Activated CD4-positive, alpha-beta T cell treated with anti-CD3 and anti-CD28 coated beads for 4 hours (primary cell): ENCODE measurements around the gene PEAK3.

Experiments used
- DNase-seq, 2 donors: peaks; one replicate each; pipeline ENCODE4 v3.0.0-alpha.2; 2020

Gene PEAK3

DNA sequence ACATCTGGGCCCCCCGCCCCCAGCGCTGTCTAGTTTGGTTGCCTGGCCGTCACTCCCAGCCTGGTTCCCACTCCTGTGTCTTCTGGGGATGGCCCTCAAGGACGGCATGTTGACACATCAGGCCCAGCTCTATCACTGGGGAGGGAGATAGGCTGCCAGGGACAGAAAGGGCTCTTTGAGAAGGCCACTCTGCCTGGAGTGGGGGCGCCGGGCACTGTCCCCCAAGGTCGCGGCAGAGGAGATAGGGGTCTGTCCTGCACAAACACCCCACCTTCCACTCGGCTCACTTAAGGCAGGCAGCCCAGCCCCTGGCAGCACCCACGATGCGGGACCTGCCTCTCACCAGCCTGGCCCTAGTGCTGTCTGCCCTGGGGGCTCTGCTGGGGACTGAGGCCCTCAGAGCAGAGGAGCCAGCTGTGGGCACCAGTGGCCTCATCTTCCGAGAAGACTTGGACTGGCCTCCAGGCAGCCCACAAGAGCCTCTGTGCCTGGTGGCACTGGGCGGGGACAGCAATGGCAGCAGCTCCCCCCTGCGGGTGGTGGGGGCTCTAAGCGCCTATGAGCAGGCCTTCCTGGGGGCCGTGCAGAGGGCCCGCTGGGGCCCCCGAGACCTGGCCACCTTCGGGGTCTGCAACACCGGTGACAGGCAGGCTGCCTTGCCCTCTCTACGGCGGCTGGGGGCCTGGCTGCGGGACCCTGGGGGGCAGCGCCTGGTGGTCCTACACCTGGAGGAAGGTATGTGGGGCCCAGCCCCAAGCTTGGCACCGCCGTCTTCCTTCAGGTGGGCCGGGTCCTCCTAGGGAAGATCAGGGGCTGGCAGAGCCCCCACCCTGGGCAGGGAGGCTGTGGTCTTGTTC is 32.7 kb downstream of the PEAK3 start, which contains the start of gene AMH:
Gene AMH (plus strand): TSS at position 314 of the 857 bp plus-strand sequence. CDS start 10 bp downstream, at position 324.
- DNase-seq, result no peak

DNA sequence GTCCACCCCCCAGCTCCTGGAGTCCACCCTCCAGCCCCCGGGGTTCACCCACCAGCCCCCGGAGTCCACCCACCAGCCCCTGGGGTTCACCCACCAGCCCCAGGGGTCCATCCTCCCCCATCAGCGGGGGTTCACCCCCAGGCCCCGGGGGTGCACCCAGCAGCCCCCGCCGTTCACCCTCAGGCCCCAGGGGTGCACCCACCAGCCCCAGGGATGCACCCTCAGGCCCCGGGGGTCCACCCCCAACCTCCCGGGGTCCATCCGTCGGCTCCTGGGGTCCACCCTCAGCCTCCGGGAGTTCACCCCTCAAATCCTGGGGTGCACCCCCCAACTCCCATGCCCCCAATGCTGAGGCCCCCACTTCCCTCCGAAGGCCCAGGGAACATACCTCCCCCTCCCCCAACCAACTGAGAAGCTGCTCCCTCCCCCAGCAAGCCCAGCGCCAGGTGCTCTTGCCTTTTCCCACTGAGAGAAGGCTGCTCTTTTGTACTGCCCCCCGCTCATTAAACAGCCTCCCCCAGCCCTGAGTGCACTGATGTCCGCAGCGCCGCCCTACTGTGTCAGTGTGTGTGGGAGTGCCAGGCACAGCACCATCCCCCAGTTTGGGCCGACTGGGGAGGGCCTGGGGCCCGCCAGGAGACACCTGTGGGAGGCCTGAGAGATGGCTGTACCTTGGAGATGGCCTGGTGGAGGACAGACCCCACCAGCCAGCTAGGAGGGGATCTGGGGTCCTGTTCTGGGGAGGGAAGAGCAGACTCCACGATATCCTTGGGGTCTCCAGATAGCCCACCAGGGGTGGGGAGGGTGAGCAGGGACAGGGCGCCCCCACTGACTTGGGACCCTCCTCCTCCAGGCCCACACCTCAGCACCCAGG is 33.6 kb downstream of the PEAK3 start:
- DNase-seq, result no peak

DNA sequence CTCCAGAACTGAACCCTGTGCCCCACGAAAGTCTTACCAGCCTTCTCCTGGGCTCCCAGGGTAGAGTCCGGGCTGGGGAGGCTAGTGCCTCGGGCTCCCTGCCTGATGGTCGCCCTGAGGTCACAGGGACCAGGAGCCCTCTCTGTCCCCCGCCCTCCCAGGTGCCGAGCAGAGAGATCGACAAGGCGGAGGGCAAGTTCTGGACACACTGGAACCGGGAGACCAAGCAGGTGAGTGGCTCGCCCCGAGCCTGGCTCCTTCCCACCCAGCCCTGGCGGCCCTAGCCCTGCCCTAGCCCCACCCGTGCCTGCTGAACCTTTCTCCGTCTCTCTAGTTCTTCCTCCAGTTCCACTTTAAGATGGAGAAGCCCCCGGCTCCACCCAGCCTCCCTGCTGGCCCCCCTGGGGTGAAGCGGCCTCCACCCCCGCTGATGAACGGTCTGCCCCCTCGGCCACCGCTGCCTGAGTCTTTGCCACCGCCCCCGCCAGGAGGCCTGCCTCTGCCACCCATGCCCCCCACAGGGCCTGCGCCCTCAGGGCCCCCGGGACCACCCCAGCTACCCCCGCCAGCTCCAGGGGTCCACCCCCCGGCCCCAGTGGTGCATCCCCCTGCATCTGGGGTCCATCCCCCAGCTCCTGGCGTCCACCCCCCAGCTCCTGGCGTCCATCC is 34.4 kb downstream of the PEAK3 start:
- no peak for DNase-seq

DNA sequence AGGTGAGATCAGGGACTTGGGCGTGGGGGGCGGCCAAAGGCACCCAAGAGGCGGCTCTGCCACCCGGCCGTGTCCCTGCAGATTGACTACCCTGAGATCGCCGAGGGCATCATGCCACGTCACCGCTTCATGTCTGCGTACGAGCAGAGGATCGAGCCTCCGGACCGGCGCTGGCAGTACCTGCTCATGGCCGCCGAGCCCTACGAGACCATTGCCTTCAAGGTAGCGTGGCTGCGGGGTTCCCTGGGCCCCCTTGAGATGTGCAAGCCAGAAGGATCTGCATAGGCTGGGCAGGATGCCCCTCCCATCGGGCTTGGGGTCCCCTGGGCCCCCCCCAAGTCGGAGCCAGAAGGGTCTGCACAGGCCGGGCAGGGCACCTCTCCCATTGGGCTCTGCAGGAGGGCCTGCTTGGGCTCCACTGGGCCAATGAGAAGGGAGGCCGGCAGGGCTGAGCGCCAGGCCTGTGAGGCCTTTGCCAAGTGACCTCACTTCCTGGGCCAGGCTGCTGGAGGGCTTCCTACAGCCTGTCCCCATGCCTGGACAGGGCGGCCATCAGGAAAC is 35.1 kb downstream of the PEAK3 start:
- DNase-seq, result no peak

DNA sequence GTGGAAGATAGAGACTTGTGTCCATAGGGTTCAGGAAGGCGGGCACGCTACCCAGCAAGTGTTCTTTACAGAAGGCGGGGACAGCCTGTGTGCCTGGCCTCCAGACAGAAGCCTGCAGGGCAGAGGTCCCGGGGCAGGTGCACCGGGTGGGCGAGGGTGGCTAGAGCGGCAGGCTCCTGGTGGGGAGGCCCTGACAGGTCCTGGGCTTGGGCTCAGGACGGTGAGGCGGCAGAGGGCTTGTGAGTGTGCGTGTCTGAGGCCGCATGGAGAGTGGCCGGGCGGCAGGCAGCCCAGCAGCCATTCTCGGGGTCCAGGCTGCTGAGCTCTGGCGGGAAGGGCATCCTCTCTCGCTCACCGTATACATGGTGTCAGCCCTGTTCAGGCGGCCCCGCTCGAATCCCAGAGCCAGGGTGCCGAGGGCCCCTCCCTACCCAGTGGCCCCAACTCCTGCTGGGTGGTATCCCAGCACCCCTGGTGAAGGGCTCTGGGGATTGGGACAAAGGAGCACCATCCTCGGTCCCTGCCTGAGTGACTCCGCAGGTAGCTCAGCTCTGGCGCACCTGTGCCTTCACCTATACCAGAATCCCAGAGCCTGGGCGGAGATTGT is 35.9 kb downstream of the PEAK3 start:
- DNase-seq, result no peak

DNA sequence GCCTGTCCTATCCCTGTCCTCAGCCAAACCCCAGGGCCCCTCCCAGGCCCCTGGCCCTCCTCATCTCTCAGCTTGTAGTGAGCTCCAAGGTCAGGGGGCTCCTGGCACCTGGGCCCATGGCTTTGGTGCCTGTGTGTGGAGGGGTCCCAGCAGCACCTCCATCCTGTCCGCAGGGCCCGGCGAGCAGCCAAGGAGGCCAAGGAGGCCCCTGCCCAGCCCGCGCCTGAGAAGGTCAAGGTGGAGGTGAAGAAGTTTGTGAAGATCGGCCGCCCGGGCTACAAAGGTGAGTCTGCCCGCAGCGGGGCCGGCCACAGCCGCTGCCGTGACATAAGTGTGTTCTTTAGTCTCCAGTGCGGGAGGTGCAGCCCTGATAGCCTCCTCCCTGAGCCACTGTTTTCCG is 36.7 kb downstream of the PEAK3 start:
- no peak for DNase-seq

DNA sequence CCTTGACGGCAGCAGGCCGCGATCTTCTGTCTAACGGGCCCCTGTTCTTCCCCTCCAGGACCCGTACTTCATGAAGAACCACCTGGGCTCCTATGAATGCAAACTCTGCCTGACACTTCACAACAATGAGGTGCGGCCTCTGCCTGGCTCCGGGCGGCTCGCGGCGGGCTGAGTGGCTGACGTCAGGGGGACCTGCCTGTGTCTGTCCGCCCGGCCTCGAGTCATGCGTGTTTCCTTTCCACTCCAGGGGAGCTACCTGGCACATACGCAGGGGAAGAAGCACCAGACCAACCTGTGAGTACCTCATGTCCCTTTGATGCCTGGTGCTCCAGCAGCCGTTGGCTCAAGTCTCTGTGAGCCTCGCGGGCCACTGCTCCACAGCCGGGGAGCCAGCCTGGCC is 37.5 kb downstream of the PEAK3 start:
- no peak for DNase-seq

DNA sequence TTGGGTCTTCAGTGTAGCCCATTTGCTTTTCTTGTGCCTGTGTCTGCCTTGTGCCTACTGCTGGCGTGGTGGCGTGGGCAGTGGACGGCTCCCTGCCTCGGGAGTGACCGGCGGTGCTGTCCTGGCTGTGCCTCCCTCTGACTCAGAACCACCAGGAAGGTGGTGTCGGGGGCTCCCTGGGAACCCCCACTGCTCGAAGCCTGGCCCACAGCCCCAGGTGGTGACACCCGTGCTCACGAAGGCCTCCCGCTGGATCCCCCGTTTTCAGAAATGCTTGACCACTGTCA is 37.9 kb downstream of the PEAK3 start:
- DNase-seq, result no peak

DNA sequence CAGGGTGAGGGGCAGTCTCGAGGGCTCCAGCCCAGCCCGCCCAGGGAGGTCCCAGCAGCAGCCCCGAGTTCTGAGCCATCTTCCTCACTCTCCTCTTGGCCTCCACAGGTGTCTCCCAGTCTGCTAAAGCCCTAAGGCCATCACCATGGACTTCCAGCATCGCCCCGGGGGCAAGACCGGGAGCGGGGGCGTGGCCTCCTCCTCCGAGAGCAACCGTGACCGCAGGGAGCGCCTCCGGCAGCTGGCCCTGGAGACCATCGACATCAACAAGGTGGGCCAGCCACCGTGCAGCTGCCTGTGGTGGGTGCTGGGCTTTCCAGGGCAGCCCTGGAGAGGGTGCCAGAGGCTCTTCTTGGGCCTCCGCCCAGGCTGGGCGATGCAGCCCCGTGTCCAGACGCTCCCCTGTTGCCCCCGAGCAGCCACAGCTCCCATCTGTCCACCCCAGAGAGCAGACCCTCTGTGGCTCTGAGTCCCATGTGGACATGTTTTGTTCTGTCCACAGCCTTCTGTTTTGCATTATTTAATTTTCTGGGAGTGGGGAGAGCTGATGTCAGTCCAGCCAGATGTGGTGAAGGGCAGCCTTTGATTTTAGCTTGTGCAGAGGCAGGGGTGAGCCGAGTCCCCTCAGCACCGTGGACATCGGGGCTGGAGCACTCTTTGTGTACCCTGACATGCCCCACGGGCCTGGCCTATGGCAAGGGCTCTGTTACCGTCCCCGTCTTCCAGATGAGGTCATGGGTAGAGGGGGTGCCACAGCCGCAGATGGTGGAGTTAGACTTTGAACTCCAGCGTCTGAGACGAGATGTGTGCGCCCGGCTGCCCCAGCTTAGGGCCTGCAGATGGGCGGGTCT is 38.5 kb downstream of the PEAK3 start:
- DNase-seq, result no peak

DNA sequence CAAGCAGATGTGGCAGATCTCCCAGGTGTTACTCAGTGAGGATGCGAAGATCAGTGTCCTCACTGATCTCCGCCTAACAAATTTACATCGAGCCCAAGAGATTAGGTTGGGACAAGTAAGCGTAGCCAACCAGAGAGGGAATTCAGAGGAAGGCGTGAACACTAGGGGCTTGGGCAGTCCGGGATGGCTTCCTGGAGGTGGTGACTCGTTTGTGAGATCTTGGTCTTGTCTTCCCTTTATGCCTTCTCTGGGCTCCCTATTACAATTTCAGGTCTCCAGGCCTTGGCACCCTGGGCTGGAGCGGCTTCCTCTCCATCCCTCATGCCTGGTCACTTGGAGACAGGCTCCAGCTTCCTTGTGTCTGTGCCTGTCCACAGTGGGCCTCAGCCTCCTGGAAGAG is 39.2 kb downstream of the PEAK3 start:
- no peak for DNase-seq

DNA sequence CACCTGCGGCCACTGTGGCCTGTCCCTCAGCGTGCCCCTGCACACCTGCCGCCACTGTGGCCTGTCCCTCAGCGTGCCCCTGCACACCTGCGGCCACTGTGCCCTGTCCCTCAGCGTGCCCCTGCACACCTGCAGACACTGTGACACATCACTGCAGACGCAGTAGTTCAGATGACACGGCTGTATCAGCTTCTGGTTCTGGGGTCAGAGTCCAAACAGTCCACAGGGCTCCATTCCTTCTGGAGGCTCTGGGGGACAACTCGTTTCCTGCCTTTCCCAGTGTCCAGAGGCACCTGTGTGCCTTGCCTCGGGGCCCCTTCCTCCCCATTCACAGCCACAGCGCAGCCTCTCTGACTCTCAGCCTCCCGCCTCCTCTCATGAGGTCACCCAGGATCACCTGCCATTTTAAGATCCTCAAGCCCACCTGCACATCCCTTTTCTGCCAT is 39.9 kb downstream of the PEAK3 start:
- no peak for DNase-seq

DNA sequence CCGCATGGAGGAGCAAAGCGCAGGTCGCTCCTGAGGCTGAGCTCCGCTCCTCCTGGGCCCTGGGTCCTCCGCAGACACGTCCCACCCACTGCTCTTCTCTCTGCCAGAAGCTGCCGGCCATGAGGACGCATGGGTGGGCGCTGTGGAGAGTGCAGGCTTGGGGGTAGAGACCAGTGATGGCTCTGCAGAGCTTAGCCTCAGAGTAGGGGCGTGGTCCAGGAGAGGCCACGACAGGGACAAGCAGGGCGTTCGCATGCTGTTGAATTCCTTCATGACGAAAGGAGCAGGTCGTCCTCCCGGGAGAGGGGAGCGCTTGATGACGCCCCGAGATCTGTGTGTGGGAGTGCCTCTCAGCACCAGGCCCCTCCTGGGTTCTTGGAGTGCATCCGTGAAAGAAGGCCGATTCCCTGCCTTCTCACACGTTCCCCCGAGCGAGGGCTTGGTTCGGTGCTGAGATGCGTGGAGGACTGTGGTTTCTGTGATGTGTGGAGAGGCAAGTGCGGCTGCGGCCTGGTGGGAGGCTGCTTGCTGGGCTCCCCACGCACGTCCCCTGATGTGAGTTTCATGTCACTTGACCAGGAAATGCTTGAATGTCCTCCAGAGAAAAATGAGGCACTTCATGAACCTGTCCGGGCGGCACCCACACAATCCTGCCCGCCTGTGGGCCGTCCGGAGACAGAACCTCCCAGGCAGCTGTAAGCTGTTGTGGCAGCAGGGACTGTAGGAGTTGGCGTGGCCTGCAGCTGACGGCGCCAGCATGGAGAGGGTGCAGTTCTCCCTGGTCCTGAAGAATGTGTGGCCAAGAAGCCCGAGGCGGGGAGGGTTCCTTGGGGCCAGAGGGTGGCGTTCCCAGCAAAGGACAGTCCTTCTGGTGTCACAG is 40.9 kb downstream of the PEAK3 start:
- no peak for DNase-seq

DNA sequence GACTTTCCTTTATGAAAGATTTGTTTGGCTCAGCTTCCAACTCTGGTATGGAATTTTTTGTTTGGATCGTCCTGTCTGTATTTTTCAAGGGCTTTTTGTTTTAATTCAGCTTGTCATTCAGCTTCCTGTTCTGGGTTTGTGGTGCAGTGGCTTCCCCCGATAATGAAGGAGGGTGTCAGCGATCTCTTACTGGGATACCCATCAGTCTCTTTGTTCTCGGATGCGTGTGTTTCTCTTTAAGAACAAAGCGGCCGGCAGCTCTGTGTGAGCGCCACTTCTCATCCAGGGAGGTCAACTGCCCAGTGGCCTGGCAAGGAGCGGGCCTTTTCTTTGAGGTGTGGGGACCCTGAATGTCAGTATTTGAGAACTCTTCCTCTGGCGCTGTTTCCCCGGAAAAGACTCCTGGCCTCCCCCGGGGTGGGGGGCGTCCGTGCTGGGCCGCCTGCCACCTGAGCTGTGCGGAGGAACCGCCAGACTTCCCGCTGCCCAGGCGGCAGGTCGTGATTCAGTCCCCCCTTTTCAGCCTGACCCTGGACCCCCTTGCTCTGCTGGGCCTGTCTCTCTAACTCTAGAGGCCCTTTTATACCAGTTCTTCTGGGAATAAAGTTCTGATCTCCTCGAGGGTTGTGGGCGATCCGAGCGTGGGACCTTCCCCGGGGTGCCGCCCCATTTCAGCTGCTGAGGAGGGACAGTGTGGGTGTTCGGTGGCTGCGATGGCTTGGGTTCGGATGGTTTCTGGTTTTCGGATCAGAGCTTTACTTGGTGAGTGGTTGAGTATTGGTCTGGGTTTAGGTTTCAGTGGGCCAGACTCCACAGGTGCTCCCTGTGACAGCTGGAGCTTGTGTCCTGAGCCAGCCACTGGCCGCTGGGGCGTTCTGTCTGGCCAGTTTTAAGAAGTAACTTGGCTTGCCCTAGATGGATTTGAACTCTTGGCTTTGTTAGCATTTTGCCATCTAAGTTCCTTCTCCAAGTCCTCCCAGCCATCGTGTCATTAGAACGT is 41.9 kb downstream of the PEAK3 start:
- DNase-seq, result no peak

DNA sequence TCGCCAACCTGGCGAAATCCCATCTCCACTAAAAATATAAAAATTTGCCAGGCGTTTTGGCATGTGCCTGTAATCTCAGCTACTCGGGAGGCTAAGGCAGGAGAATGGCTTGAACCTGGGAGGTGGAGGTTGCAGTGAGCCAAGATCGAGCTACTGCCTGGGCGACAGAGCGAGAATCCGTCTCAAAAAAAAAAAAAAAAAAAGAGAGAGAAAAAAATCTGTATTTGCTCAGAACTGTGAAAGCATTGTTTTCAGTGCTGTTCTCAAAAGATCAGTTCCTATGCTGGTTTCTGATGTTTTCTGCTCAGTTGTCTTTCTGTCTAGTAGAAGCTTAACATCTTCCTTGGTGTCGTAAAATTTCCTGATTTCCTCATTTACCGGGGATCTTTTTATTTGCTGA is 42.8 kb downstream of the PEAK3 start:
- DNase-seq, result no peak

DNA sequence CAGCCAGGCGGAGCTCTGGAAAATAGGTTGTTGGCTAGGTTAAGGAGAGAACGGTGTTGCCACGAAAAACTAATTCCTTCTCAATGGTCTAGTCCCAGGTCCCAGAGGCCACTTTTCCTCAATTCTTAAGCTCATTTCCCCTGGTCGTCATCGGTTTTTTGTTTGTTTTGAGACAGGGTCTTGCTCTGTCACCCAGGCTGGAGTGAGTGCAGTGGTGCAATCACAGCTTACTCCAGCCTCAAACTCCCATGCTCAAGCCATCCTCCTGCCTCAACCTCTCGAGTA is 44.2 kb downstream of the PEAK3 start:
- no peak for DNase-seq

DNA sequence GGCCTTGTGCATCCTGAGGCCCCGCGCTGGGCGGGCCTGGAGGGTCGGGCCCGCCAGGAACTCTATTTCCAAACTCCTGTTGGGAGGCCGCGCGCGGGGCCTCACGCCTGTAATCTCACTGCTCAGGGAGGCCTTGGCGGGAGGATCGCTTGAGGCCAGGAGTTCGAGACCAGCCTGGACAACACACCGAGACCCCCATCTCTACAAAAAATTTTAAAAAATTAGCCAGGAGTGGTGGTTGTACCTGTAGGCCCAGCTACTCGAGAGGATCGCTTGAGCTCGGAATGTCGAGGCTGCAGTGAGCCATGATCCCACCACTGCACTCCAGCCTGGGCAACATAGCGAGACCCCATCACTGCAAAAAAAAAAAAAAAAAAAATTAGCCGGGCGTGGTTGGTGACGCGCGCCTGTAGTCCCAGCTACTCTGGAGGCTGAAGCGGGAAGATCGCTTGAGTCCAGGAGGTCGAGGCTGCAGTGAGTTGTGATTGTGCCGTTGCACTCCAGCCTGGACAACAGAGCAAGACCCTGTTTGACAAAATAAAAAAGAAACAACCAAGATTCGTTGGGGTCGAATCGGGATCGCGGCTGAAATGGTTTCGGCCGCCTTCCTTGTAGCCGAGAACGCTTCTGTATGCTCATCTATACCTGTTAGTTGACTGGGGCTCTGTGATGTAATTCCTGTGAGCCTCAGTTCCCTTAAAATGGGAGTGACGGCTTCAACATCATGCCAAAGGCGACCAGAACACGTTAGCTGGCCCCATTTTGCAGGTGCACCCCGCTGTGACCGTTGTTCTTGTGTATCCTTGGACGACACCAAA is 44.7 kb downstream of the PEAK3 start:
- no peak for DNase-seq

DNA sequence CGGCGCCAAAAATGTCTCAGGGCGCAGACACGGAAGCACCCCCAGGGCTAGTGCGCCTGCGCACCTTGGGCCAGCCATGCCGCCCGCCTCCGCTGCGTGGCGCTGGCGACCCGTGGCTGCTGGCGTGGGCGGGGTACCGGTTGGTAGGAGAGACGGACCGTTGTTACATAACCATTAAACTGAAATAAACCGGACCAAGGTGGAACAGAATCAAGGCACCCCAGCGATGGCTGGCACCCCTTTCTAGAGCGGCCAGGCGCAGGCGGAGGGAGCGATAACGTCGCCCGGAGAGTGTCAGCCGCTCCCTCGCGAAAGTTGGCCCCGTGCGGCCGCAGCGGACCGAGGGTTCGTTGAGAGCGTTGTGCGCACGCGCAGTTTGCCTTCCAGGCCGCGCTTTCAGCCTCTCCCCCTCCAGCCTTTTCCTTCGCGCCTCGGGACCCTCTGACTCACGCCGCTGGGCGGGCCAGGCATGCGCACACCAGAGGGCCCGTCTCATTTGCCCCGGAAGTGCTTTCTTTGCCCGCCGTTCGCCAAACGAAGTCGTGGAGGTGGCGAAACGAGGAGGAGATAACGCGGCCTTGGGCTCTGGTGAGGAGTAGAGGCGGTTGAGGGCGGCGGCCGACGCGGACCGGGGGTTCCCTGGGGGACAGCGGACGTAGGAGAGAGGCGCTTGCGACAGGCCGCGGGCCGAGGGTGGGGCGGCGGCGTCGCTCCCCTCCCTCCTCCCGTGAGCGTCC is 45.5 kb downstream of the PEAK3 start, which contains the start of the genes PLEKHJ1 and SF3A2:
Gene PLEKHJ1 (minus strand): TSS at position 16 of the 737 bp plus-strand sequence. CDS start 81 bp downstream, outside the sequence.
Gene SF3A2 (plus strand): TSS at position 511 of the 737 bp plus-strand sequence. CDS start 6,595 bp downstream, outside the sequence.
- peak; percentile 98 to 99 for DNase-seq

DNA sequence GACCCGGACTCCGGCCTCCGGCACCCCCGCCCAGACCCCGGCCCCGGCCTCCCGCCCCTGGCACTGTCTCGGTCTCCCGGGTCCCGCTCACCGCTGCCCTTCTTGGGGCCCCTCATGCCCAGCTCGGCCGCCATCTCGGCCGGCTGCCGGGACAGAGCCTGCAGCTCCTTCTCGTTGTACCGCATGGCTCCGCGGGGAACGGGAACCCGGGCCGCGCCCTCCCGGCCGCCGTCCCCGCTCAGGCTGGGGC is 46.0 kb downstream of the PEAK3 start:
- DNase-seq, result no peak
